CMK (cell line): Measurements from ENCODE around the gene LMO3.

Experiments used
- DNase-seq: peaks from one replicate; pipeline ENCODE4 v3.0.0-alpha.2; 2010; ENCODE audit warnings: low read depth

LMO3 gene

DNA sequence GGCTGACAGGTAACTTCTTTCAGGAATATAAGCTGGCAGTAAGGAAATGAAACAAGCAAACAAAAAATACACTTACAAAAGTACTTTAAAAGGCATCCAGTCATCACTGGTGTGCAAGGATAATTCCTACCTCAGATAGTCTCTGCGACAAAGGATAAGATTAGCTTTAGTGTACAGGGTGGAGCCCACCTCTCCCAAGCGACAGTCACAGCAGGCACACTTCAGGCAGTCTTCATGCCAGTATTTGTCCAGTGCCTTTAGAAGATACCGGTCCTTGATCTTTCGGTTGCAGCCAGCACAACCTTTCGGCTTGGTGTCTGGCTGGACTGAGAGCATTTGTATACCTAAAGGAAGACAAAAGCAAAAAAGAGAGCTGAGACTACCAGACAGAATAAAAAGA is 5.4 kb downstream of the LMO3 start:
- DNase-seq = no peak

DNA sequence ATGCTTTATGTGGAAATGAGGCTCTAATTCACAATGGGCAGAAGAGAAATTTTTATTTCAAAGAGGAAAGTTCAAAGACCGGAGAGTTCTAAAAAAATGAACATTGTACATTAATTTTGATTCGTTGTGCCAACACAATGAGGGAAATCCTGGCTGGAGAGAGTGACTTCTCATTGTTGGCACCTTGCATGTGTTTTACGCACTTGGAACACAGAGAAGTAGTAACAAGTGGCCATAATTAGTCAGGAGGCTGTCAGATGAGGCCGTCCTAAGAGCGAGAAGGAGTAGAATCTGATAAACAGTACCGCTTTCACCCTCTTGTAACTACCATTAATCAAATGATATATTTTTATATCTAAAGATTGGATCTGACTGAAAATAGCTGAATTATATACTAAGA is 6.9 kb downstream of the LMO3 start:
- no peak for DNase-seq

DNA sequence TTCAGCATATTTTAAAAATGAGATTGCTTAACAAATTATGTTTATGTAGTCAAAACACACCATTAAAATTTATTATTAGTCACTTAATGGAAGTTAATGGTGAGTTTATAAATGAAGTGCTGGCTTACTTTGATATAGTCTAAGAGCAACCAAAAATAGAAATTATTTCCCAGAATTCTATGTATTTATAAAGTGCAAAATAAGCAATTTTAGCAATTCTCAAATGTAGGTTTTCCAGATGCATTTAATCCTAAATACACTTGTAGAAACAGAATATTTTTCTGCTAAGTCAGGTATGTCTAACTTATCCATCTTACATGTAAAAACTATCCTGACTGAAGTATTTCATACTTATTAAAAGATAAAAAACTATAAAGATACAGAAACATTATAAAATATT is 11.2 kb downstream of the LMO3 start:
- DNase-seq = no peak

DNA sequence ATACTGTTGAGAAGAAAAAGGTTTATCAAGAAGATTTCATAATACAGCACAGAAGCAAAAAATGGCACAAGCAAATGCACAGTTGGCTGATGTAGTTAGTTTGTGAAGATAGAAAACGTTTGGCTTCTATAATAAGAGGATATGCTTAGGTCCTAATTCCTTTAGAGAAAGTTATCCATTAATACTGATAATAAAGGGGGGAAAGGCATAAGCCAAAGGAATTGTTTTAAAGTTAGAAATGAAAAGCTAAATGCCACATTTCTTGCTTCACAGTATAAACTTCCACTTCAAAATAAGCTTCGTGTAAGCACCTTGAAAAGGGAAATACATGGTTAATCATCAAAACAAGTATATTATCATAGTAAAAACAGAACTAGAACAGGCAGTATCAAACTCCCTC is 12.4 kb downstream of the LMO3 start:
- DNase-seq = no peak

DNA sequence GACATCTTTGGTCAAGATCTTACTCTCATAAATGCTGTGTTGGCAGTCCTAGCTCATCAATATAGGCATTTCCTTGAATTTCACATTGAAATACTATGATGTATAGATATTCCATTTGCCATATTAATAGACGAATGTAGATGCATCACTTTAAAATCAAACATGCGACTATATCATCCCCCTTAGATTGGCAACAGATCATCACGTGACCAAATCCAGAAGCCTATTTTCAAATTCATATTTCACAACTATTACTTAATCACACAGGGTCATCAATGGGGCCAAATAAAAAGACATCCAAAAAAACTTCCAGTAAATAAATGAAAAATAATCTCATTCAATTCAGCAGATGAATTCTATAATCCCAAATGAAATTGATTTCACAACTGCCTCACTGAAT is 15.3 kb downstream of the LMO3 start:
- DNase-seq = no peak

DNA sequence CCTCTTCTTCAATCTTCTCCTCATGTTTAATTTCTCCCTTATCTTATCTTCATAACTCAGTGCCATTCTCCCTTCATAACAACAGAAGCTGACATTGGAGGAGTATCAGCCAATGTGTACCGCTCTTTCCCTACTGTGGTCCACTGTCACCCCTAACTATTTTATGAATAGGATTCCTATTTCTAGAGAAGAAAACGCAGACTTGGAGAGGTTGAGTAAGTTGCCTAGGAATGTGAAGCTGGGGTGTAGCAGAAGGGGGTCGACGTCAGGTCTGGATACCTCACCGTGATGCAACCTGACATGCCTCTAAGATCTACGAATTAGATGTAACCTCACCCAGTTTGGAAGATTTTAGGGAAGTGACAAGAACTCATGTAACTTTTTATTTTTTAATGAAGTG is 17.1 kb downstream of the LMO3 start:
- DNase-seq = no peak

DNA sequence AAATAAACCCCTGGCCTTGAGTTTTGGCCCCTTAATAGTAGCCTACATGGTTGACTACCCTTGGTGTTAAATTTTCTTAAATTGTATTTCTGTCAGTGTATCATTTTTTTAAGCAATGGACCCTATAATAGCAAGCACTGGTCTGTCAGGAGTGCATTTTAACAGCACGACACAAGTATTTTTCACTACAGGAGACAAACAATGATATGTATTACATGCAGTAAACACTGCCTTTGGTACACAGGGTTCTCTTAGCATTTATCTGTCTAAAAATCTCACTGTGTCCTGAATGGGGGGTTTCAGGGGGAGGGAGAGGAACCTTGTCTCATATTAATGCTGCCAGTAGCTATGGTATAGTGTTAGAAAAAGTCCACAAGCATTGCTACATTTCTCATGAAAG is 18.4 kb downstream of the LMO3 start:
- DNase-seq = no peak

DNA sequence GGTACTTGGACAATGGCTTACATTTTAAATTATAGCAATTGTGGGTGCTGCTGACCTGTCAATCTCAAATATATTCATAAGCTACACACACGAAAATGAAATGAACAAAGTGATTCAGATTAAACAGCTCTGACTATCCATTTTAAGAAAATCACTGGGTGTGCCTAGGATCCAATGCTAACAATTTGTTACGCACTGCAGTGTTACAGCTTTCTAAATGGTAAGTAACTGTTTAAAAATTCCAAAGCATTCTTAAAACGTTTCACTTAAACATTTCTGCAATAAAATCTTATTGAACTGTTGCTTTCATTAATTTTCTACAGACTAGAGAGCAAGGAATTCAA is 18.9 kb downstream of the LMO3 start:
- DNase-seq = no peak

DNA sequence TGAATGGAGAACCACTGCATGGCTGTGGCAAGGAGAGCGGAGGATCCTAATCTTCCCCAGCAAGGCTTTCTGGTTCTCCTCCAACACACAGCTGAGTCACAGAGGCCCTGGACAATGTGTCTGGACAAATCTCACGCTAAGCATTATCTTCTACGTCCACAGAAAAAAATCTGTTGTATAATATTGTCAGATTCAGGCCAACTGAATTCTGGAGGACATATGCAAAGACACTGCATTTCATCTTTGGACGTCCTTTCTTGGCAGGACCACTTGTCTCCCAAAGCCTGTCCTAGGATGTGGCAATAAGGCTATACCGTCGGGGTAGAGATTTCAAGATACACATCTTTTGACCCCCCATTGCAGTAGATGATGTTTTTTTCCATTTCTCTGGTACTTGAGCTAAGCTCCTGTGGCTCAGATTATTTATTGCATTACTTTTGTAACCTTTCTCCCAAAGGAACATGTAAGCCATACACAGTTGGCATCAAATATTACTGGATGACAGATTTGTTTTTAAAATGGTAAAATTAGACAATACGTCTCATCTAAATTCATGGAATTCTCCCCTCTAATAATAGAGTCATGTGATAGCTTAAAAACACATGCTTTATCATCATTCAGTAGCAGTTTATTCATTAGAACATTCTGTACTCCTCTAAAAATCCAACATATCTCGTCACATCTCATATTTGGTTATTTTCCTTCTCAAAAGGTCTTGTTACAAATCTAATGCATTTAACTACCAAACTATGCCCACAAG is 19.4 kb downstream of the LMO3 start:
- DNase-seq = no peak

DNA sequence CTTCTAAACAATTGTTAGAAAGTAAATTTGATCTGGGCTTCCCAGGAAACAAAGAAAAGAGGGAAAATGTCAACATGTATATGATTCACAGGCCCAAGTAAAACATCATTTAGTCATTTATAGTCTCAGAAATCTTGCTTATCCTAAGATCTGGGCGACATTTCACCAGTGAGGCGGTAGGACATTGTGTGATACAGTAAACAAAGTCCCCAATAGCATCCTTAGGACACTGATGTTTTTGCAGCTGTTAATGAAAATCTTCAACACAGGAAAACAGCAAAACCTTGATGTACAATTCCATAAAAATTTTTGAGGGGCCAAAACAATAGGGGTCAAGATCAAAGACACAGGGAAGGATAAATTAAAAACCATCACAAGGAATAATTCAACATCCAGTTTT is 20.2 kb downstream of the LMO3 start:
- no peak for DNase-seq

DNA sequence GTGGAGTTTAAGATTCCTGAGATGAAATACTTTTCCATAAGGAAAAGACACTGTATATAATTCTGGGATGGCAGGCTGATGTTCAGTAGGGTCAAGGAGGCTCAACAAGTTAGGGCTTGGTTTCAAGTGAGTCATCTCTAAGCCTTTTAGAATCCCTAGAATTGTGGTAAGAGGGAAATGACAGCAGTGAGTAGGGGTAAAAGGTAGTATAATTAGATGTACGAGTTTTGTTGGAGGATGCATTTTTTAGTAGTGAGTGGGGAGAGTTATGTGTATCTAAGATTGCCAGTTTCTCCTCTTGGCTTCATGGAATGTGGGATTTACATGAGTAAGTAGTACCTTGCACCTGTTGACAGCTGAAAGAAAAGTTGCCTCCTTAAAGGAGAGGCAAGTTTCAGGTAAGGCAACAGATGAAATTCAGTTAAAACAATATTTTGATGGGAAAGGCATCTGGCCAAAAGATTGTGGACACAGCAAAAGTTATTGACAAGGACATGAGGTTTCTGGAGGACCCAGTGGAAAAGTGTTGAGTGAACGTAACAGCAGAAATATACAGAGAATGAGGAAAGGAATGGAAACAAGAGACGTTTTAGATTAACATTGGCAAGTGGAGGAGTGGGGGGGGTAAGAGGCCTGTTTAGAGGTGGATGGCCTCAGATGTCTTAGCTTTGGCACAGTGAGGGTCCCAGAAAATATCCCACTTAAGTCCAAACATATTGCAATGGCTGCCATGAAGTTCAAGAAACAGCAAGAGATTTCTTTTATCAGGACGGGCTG is 21.8 kb downstream of the LMO3 start:
- DNase-seq = no peak

DNA sequence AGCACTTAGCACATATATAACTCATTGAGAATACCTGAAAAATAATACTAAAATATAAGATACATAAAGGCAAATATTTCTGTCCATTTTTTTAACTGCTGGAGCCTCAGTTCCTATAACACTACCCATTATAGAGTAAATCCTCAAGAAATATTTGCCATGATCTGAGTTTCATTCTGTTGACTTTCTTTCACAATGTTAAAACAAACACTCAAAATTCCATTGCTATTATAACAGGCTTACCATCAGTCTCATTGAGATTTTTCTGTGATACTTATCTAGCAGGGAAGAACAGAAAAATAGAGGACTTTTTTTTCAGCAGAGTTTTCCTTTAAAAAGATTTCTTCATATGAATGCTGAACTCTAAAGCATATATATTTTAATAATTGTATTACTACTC is 24.5 kb downstream of the LMO3 start:
- no peak for DNase-seq

DNA sequence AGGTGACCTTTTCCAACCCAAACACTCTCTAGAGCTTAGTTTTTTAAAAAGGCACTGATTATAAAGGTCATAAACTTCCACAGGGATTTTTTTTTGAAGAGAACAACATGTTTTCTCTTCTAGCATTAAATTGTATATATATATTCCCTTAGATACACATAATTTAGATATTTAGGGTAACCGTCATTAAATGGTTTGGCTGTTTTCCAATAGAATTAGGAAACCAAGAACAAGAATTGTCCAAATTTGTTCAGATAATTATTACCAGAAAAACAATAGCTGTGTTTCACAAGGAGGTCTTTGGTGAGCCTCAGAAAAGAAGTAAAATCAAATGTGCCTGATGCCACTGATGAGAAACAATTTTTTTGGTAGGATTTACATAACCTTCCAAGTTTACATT is 26.9 kb downstream of the LMO3 start:
- DNase-seq = no peak

DNA sequence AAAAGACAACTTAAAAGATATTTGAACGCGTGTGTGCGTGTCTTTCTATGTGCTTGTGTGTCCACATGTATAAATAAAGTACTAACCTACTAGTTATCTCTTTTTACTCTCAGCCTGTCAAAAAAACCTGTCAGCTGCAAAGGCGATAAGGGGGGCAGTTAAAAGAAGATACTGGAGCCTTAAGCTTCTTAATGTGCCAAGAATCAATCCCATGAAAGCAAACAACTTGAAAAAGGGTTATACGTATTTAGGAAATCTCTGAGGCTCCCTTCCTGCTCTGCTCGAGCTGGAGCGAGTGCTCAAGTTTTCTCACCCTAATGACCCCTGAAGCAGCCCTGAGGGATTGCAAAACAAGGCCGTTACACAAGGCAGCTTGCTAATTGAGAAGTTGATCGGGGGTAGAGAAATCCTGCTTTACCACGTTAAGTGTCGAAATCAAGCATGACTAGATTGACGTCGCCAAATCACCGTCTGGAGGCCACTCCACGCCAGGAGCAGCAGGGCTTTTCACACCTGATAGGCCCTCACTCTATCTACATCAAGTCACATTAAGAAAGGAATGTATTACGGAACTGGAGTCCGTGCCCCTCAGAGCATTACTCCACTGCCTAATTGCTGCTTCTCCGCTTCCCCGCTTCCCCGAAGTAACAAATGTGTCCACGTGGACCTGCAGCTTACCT is 32.4 kb downstream of the LMO3 start:
- DNase-seq = no peak

DNA sequence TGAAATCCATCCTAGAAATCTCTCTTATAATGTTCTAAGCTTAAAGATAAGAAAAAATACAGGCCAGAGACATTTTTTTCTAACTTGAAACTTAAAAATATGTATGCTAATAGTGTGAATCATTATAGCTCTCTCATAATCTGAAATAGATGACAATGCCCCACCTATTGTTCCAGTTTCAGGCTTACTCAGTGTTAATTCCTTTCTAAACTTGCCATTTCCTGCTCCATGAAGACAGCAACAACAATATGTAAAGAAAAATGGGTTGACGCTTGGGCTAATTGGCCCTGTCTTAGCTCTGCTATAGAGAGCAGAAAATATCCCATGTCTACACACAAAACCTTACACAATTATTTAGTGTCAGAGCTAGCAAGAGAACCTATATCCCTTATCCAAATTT is 37.1 kb downstream of the LMO3 start:
- DNase-seq = no peak

DNA sequence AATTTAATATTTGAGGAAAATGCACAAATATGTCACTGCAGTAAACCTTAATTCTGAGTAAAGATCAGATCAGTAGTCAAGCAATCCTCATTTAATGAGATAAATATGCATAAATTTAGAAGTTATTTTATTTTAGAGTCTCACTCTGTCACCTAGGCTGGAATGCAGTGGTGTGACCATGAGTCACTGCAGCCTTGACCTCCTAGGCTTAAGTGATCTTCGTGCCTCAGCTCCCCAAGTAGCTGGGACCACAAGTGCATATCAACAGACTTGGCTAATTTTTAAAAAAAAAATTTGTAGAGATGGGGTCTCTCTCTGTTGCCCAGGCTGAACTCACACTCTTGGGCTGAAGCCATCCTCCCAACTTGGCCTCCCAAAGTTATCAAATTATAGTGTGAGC is 41.3 kb downstream of the LMO3 start:
- DNase-seq = no peak

DNA sequence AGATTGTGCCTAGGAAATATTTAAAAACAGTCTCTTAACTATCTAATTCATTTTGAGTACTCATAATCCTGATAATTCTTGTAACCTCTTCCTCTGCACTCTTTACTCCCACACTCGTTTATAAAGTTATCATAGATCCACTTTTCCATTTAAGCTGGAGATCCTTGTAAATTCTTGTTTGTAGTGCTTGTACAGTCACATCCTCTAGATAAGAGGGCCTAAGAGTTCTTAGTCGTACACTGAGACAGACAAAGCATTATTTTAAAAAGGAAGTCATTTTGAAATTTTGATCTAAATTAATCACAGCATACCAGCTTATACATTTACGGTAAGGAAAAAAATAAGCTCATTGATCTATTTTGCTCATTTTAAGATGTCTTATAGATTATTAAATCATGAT is 42.5 kb downstream of the LMO3 start:
- DNase-seq = no peak

DNA sequence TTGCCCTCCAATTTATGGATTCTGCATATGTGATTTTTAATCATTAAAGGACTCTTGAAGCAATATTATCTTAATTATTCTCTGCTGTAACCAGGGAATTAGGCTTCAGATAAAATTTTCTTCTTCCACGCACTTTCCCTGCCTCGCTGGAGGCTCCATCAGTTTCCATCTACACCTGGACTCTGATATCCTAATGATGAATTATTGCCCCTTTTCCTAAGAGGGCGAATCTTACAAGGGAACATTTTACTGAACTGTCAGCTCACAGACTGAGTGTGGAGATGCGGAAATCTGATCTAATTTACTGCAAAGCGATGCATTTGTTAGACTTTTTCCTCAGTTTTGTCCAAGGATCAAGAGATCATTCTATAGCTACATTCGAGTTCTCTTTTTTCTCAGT is 43.0 kb downstream of the LMO3 start:
- no peak for DNase-seq

DNA sequence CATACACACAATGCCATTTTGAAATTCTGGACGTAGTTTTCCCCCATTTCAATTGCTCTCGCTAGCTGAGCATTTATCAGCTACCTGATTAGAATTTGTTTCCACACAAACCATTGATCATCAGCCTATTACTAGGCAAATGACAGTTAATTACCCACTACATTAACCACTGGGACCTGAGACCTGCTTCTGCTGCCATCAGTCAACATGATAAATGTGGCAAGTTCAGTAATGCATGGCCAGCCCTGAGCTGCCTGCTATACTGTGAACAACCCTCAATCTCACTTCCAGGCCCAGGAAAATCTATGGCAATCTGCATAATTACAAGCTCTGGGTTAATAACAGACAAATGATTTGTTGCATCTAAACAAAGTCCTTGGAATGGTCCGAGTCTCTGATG is 43.5 kb downstream of the LMO3 start:
- DNase-seq = no peak

DNA sequence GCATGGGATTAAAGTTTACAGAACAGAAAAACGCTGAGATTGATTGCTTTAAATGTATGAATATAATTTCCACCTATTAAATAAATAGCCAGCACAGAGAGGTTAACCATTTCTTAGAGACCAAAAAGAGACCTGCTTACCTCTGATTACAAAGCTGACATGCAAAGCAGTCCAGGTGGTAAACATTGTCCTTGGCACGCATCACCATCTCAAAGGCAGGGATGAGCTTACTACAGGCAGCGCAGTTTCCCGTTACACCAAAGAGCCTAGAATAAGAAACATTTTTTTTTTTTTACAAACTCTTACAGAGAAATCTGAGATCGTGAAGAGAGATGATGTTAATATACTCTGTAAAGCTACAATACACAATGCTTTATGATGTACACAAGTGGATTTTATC is 45.7 kb downstream of the LMO3 start:
- DNase-seq = no peak

DNA sequence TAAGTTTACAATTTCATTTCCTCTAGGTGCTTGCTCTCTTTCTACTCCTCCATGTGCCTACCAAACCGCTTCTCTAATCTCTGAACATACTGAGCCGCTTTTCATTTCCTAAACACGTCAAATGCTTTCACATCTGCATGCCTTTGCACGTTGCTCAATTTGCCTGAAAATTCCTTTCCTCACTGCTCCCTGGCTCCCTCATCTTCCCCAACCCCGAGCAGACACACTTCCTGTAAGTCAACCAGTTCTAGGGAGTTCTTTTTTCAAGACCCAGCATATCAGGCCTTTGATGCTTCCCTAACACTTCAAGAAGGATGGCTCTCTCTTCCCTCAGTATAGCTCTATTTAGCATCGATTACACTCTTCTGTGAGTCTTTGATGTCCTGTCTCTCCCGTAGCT is 50.3 kb downstream of the LMO3 start:
- DNase-seq = no peak

DNA sequence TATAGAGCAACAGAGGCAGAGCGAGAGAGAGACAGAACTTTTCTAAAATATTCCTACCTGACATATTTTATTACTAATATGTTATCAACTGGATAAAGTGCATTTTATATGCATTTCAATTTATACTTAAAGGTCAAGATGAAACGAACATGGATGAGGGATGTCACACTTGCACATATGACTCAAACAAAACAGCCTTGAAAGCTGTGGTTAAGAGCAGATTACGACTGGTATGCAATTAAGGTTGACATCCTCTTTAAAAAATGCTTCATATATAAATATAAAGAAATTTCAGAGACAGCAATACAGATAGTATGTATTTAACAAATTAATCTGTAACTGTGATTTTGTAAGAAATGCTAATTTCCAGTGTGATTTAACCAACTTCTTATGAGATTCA is 52.5 kb downstream of the LMO3 start:
- no peak for DNase-seq

DNA sequence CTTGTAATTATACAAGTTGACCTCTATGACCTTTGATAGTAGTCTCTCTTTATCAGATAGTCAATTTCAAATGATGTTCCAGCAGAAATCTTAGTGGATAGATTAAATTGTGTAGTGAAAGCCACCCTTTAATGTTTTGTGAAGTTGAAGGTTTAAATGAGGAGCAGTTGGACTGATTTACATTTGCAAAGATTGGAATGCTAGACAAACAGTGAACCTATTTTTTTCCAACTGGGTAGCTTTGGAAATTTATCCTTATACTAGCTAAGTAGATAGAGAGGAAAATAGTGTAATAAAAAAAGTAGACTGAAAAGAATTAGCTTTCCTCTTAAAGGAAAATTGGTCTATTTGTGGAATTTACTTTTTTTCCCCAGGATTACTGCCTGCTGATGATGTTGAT is 53.7 kb downstream of the LMO3 start:
- no peak for DNase-seq

DNA sequence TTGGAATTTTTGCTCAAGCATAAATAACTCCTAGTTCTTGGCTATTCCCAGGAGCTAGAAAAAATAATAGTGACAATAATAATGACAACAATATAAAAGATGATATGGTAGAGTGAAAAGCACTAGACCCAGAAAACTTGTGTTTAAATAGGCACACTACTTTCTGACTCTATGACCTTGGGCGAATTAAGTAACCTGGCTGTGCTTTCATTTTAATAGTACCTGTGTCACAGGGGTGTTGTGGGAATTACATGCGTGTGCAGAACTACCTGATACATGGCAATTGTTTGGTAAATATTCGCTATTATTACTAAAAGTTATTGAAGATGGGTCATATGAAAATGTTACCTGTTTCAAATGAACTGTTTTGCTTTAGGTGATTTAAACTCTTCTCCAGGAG is 60.1 kb downstream of the LMO3 start:
- no peak for DNase-seq
